ENCODE data around the gene ARHGEF6. TPM values are rescaled to one million over a fixed set of nuclear protein-coding genes. Genes with fewer than 3 reads are reported as not detected.
"Not testable (repeated sequence)": the region's sequence is repeated elsewhere in the genome, so short reads cannot be mapped to it uniquely, and the experiment has no call there.

ARHGEF6 gene
- 77.2 and 77.9 TPM in 2 replicates for total RNA-seq

GRCh38 chrX:136780763-136781162 is at the start of gene ARHGEF6:
Gene ARHGEF6 (minus strand): TSS chrX:136780932. CDS start chrX:136780882, 50 bp downstream.
- no peak for DNase-seq (ENCODE audit: low spot score)
- Mint-ChIP-seq H3K27me3 (ENCODE audit: low read depth) (no peaks in the 10 kb centered on the region), H3K27ac (peak within 1 kb of the TSS; percentile 97), H3K4me1 (ENCODE audit: low read depth) (peaks cover 56% of the 10 kb centered on the region), H3K9me3 (no peaks in the 10 kb centered on the region), H3K4me3 (ENCODE audit: low read depth) (peak within 1 kb of the TSS; percentile 90), H3K36me3 (ENCODE audit: low read depth) (peaks cover 33% of the 10 kb centered on the region)
- intact Hi-C loops (cut with micrococcal nuclease) = loop anchor here (1.0 to 5.0 kb wide), 5 partner anchors 12 to 87 kb away; no protein-coding TSS in a partner anchor

GRCh38 chrX:136829413-136829812 is 48.7 kb upstream of the ARHGEF6 start:
- H3K36me3 Mint-ChIP-seq (ENCODE audit: low read depth) = peaks cover 64% of the 10 kb centered on the region
- no peak overlapping the region for H3K4me3 Mint-ChIP-seq (ENCODE audit: low read depth)
- no peak for DNase-seq (ENCODE audit: low spot score)
- H3K4me1 Mint-ChIP-seq (ENCODE audit: low read depth) = peaks cover 2% of the 10 kb centered on the region
- H3K9me3 Mint-ChIP-seq = no peaks in the 10 kb centered on the region
- H3K27ac Mint-ChIP-seq = no peak overlapping the region
- intact Hi-C loops (cut with micrococcal nuclease) = no loop called here
- H3K27me3 Mint-ChIP-seq (ENCODE audit: low read depth) = no peaks in the 10 kb centered on the region

- DNase-seq (ENCODE audit: low spot score) = no peak
- Mint-ChIP-seq H3K9me3 (no peaks in the 10 kb centered on the region), H3K27ac (no peak overlapping the region), H3K27me3 (ENCODE audit: low read depth) (no peaks in the 10 kb centered on the region), H3K4me1 (ENCODE audit: low read depth) (peaks cover 2% of the 10 kb centered on the region), H3K4me3 (ENCODE audit: low read depth) (no peak overlapping the region), H3K36me3 (ENCODE audit: low read depth) (peaks cover 63% of the 10 kb centered on the region)
- intact Hi-C loops (cut with micrococcal nuclease) = no loop called here
Measured at GRCh38 chrX:136828830-136829229, 48.1 kb upstream of the ARHGEF6 start.

GRCh38 chrX:136827026-136827425 is 46.3 kb upstream of the ARHGEF6 start:
- intact Hi-C loops (cut with micrococcal nuclease) = no loop called here
- DNase-seq (ENCODE audit: low spot score) = no peak
- no peak overlapping the region for H3K4me3 Mint-ChIP-seq (ENCODE audit: low read depth)
- no peaks in the 10 kb centered on the region for H3K27me3 Mint-ChIP-seq (ENCODE audit: low read depth)
- H3K4me1 Mint-ChIP-seq (ENCODE audit: low read depth) = peaks cover 2% of the 10 kb centered on the region
- no peaks in the 10 kb centered on the region for H3K9me3 Mint-ChIP-seq
- no peak overlapping the region for H3K27ac Mint-ChIP-seq
- H3K36me3 Mint-ChIP-seq (ENCODE audit: low read depth) = peaks cover 57% of the 10 kb centered on the region

- H3K4me3 Mint-ChIP-seq (ENCODE audit: low read depth) = no peak overlapping the region
- peaks cover 2% of the 10 kb centered on the region for H3K4me1 Mint-ChIP-seq (ENCODE audit: low read depth)
- H3K27me3 Mint-ChIP-seq (ENCODE audit: low read depth) = no peaks in the 10 kb centered on the region
- intact Hi-C loops (cut with micrococcal nuclease) = no loop called here
- H3K36me3 Mint-ChIP-seq (ENCODE audit: low read depth) = peaks cover 60% of the 10 kb centered on the region
- H3K9me3 Mint-ChIP-seq = no peaks in the 10 kb centered on the region
- H3K27ac Mint-ChIP-seq = no peak overlapping the region
- no peak for DNase-seq (ENCODE audit: low spot score)
Measured at GRCh38 chrX:136825771-136826170, 45.0 kb upstream of the ARHGEF6 start.

GRCh38 chrX:136823175-136823574 is 42.4 kb upstream of the ARHGEF6 start:
- no peak overlapping the region for H3K27ac Mint-ChIP-seq
- intact Hi-C loops (cut with micrococcal nuclease) = no loop called here
- no peak for DNase-seq (ENCODE audit: low spot score)
- no peak overlapping the region for H3K4me3 Mint-ChIP-seq (ENCODE audit: low read depth)
- no peaks in the 10 kb centered on the region for H3K9me3 Mint-ChIP-seq
- H3K27me3 Mint-ChIP-seq (ENCODE audit: low read depth) = no peaks in the 10 kb centered on the region
- H3K4me1 Mint-ChIP-seq (ENCODE audit: low read depth) = peaks cover 6% of the 10 kb centered on the region
- peaks cover 53% of the 10 kb centered on the region for H3K36me3 Mint-ChIP-seq (ENCODE audit: low read depth)

GRCh38 chrX:136822337-136823095 is 41.8 kb upstream of the ARHGEF6 start:
- Mint-ChIP-seq H3K9me3 (no peaks in the 10 kb centered on the region), H3K36me3 (ENCODE audit: low read depth) (peaks cover 50% of the 10 kb centered on the region), H3K27ac (no peak overlapping the region), H3K4me3 (ENCODE audit: low read depth) (no peak overlapping the region), H3K27me3 (ENCODE audit: low read depth) (no peaks in the 10 kb centered on the region), H3K4me1 (ENCODE audit: low read depth) (peaks cover 6% of the 10 kb centered on the region)
- DNase-seq (ENCODE audit: low spot score) = no peak
- intact Hi-C loops (cut with micrococcal nuclease) = no loop called here

GRCh38 chrX:136819756-136820155 is 39.0 kb upstream of the ARHGEF6 start:
- H3K27ac Mint-ChIP-seq; DNase-seq (ENCODE audit: low spot score); intact Hi-C loops (cut with micrococcal nuclease); H3K4me3 Mint-ChIP-seq (ENCODE audit: low read depth); H3K9me3 Mint-ChIP-seq; H3K27me3 Mint-ChIP-seq (ENCODE audit: low read depth): not testable (repeated sequence)
- peaks cover 47% of the 10 kb centered on the region for H3K36me3 Mint-ChIP-seq (ENCODE audit: low read depth)
- peaks cover 14% of the 10 kb centered on the region for H3K4me1 Mint-ChIP-seq (ENCODE audit: low read depth)

GRCh38 chrX:136819031-136819703 is 38.4 kb upstream of the ARHGEF6 start:
- intact Hi-C loops (cut with micrococcal nuclease) = no loop called here
- DNase-seq (ENCODE audit: low spot score) = no peak

GRCh38 chrX:136816975-136817374 is 36.2 kb upstream of the ARHGEF6 start:
- intact Hi-C loops (cut with micrococcal nuclease) = no loop called here
- no peak overlapping the region for H3K4me3 Mint-ChIP-seq (ENCODE audit: low read depth)
- DNase-seq (ENCODE audit: low spot score) = no peak
- H3K36me3 Mint-ChIP-seq (ENCODE audit: low read depth) = peaks cover 60% of the 10 kb centered on the region
- no peaks in the 10 kb centered on the region for H3K27me3 Mint-ChIP-seq (ENCODE audit: low read depth)
- no peaks in the 10 kb centered on the region for H3K9me3 Mint-ChIP-seq
- peaks cover 23% of the 10 kb centered on the region for H3K4me1 Mint-ChIP-seq (ENCODE audit: low read depth)
- no peak overlapping the region for H3K27ac Mint-ChIP-seq

More at GRCh38 chrX:136819031-136819703, 38.4 kb upstream of the ARHGEF6 start:
- H3K4me1 Mint-ChIP-seq (ENCODE audit: low read depth) = peaks cover 20% of the 10 kb centered on the region
- H3K36me3 Mint-ChIP-seq (ENCODE audit: low read depth) = peaks cover 52% of the 10 kb centered on the region
- H3K4me3 Mint-ChIP-seq (ENCODE audit: low read depth) = no peak overlapping the region
- H3K27ac Mint-ChIP-seq = no peak overlapping the region
- no peaks in the 10 kb centered on the region for H3K27me3 Mint-ChIP-seq (ENCODE audit: low read depth)
- no peaks in the 10 kb centered on the region for H3K9me3 Mint-ChIP-seq

- H3K27ac Mint-ChIP-seq = no peak overlapping the region
- H3K4me3 Mint-ChIP-seq (ENCODE audit: low read depth) = no peak overlapping the region
- peaks cover 33% of the 10 kb centered on the region for H3K4me1 Mint-ChIP-seq (ENCODE audit: low read depth)
- intact Hi-C loops (cut with micrococcal nuclease) = loop anchor here (5.0 kb wide), 1 partner anchor 32 kb away; no protein-coding TSS in a partner anchor
- H3K9me3 Mint-ChIP-seq = no peaks in the 10 kb centered on the region
- H3K36me3 Mint-ChIP-seq (ENCODE audit: low read depth) = peaks cover 50% of the 10 kb centered on the region
- DNase-seq (ENCODE audit: low spot score) = no peak
- no peaks in the 10 kb centered on the region for H3K27me3 Mint-ChIP-seq (ENCODE audit: low read depth)
Measured at GRCh38 chrX:136814847-136815750, 34.4 kb upstream of the ARHGEF6 start.

GRCh38 chrX:136812286-136812685 is 31.6 kb upstream of the ARHGEF6 start:
- Mint-ChIP-seq H3K27ac (no peak overlapping the region), H3K4me3 (ENCODE audit: low read depth) (no peak overlapping the region), H3K27me3 (ENCODE audit: low read depth) (no peaks in the 10 kb centered on the region), H3K9me3 (no peaks in the 10 kb centered on the region), H3K4me1 (ENCODE audit: low read depth) (peaks cover 36% of the 10 kb centered on the region), H3K36me3 (ENCODE audit: low read depth) (peaks cover 53% of the 10 kb centered on the region)
- intact Hi-C loops (cut with micrococcal nuclease) = loop anchor here (5.0 kb wide), 1 partner anchor 35 kb away; no protein-coding TSS in a partner anchor
- no peak for DNase-seq (ENCODE audit: low spot score)

Measured in activated T-helper 2 cell treated with anti-CD3 and anti-CD28 coated beads, Interferon-gamma antibody, Interleukin-2, Interleukin-4, amounts not matched to agents 10 μg/mL and 5 μg/mL and 100 μg/mL, durations not matched to agents 14 hours and 24 hours and 36 hours (primary cell).